T-helper 22 cell (primary cell): ENCODE results near the gene PTX4.

Source experiments
- DNase-seq: peaks from one replicate; pipeline ENCODE4 v3.0.0-alpha.2; 2020; ENCODE audit warnings: low read depth

The PTX4 gene

GRCh38 chr16:1488619-1489018 lies at the start of gene PTX4:
Gene PTX4 (minus strand): TSS chr16:1488944. CDS start chr16:1488909, 35 bp downstream.
- no peak for DNase-seq

- DNase-seq, result no peak
Observed at GRCh38 chr16:1537763-1538289, 49.1 kb upstream of the PTX4 start.

GRCh38 chr16:1537138-1537577 lies 48.4 kb upstream of the PTX4 start:
- no peak for DNase-seq

- DNase-seq, result no peak
Observed at GRCh38 chr16:1536601-1537000, 47.9 kb upstream of the PTX4 start.

GRCh38 chr16:1535391-1536291 lies 46.9 kb upstream of the PTX4 start:
- DNase-seq, result no peak

- no peak for DNase-seq
Observed at GRCh38 chr16:1534021-1535020, 45.6 kb upstream of the PTX4 start.

- no peak for DNase-seq
Observed at GRCh38 chr16:1533443-1533951, 44.8 kb upstream of the PTX4 start, which contains the start of gene TMEM204. Gene TMEM204 (plus strand): TSS chr16:1533666. CDS start chr16:1534276, 610 bp downstream.

GRCh38 chr16:1532771-1533170 lies 44.0 kb upstream of the PTX4 start:
- no peak for DNase-seq

GRCh38 chr16:1532081-1532760 lies 43.5 kb upstream of the PTX4 start:
- DNase-seq, result no peak

GRCh38 chr16:1531638-1531910 lies 42.8 kb upstream of the PTX4 start:
- no peak for DNase-seq

GRCh38 chr16:1530883-1531637 lies 42.3 kb upstream of the PTX4 start:
- DNase-seq, result no peak

- DNase-seq, result no peak
Observed at GRCh38 chr16:1530349-1530882, 41.7 kb upstream of the PTX4 start.

- DNase-seq, result no peak
Observed at GRCh38 chr16:1528921-1529537, 40.3 kb upstream of the PTX4 start.

GRCh38 chr16:1527836-1528811 lies 39.4 kb upstream of the PTX4 start:
- DNase-seq, result no peak

- DNase-seq, result no peak
Observed at GRCh38 chr16:1526608-1527555, 38.1 kb upstream of the PTX4 start.

- no peak for DNase-seq
Observed at GRCh38 chr16:1525871-1526607, 37.3 kb upstream of the PTX4 start.

- DNase-seq, result no peak
Observed at GRCh38 chr16:1524366-1524765, 35.6 kb upstream of the PTX4 start.
